HEK293T (cell line): ENCODE data around the gene NT5DC4.

Experiments
- CTCF ChIA-PET: fragments of 350-600 bp; formaldehyde crosslinking; extraction: SDS; loops from one replicate; lab custom pipeline; 2021; ENCODE audit warnings: antibody characterized with exemption, inconsistent platforms; lab: Yijun Ruan, JAX
- POLR2A ChIA-PET: fragments of 350-600 bp; formaldehyde crosslinking; extraction: SDS; loops from one replicate; lab custom pipeline; 2020; ENCODE audit warnings: antibody characterized with exemption, inconsistent platforms; lab: Yijun Ruan, JAX
- DNase-seq: peaks from one replicate; pipeline ENCODE4 v3.0.0; 2012; ENCODE audit warnings: mixed read lengths; ENCODE audit errors: extremely low spot score
- ARNT ChIP-seq: fragments of 450-650 bp; IDR thresholded peaks from 2 replicates; pipeline ENCODE4 v1.6.1; 2017; ENCODE audit warnings: mild to moderate bottlenecking
- BHLHE40 ChIP-seq: fragments of 450-650 bp; IDR thresholded peaks from 2 replicates; pipeline ENCODE4 v1.6.1; 2016; ENCODE audit warnings: mild to moderate bottlenecking, moderate library complexity, borderline replicate concordance
- CTBP1 ChIP-seq: fragments of 450-650 bp; IDR thresholded peaks from 2 replicates; pipeline ENCODE4 v1.6.1; 2016; ENCODE audit warnings: borderline replicate concordance
- ELF4 ChIP-seq: fragments of 450-650 bp; IDR thresholded peaks from 2 replicates; pipeline ENCODE4 v1.6.1; 2017; ENCODE audit warnings: antibody characterized with exemption
- FOXA1 ChIP-seq: fragments of 450-650 bp; IDR thresholded peaks from 2 replicates; pipeline ENCODE4 v1.6.1; 2016; ENCODE audit warnings: mild to moderate bottlenecking
- FOXM1 ChIP-seq: fragments of 450-650 bp; IDR thresholded peaks from 2 replicates; pipeline ENCODE4 v1.6.1; 2017; ENCODE audit warnings: mild to moderate bottlenecking, borderline replicate concordance
- HDGF ChIP-seq: fragments of 450-650 bp; IDR thresholded peaks from 2 replicates; pipeline ENCODE4 v1.6.1; 2017; ENCODE audit warnings: antibody characterized with exemption, borderline replicate concordance
- L3MBTL2 ChIP-seq: fragments of 450-650 bp; conservative IDR thresholded peaks from 2 replicates; pipeline ENCODE4 v1.6.1; 2016; ENCODE audit warnings: mild to moderate bottlenecking
- LEF1 ChIP-seq: fragments of 450-650 bp; IDR thresholded peaks from 2 replicates; pipeline ENCODE4 v1.6.1; 2017; ENCODE audit warnings: mild to moderate bottlenecking, borderline replicate concordance
- NFRKB ChIP-seq: fragments of 450-650 bp; IDR thresholded peaks from 2 replicates; pipeline ENCODE4 v1.6.1; 2016; ENCODE audit warnings: mild to moderate bottlenecking, moderate library complexity
- PKNOX1 ChIP-seq: fragments of 450-650 bp; IDR thresholded peaks from 2 replicates; pipeline ENCODE4 v1.6.1; 2016
- SP1 ChIP-seq: fragments of 450-650 bp; IDR thresholded peaks from 2 replicates; pipeline ENCODE4 v1.6.1; 2017
- SUZ12 ChIP-seq: fragments of 450-650 bp; IDR thresholded peaks from 2 replicates; pipeline ENCODE4 v1.6.1; 2016; ENCODE audit warnings: mild to moderate bottlenecking
- TARDBP ChIP-seq: fragments of 450-650 bp; IDR thresholded peaks from 2 replicates; pipeline ENCODE4 v1.6.1; 2016
- ZNF384 ChIP-seq: fragments of 450-650 bp; IDR thresholded peaks from 2 replicates; pipeline ENCODE4 v1.6.1; 2016

NT5DC4 gene

DNA sequence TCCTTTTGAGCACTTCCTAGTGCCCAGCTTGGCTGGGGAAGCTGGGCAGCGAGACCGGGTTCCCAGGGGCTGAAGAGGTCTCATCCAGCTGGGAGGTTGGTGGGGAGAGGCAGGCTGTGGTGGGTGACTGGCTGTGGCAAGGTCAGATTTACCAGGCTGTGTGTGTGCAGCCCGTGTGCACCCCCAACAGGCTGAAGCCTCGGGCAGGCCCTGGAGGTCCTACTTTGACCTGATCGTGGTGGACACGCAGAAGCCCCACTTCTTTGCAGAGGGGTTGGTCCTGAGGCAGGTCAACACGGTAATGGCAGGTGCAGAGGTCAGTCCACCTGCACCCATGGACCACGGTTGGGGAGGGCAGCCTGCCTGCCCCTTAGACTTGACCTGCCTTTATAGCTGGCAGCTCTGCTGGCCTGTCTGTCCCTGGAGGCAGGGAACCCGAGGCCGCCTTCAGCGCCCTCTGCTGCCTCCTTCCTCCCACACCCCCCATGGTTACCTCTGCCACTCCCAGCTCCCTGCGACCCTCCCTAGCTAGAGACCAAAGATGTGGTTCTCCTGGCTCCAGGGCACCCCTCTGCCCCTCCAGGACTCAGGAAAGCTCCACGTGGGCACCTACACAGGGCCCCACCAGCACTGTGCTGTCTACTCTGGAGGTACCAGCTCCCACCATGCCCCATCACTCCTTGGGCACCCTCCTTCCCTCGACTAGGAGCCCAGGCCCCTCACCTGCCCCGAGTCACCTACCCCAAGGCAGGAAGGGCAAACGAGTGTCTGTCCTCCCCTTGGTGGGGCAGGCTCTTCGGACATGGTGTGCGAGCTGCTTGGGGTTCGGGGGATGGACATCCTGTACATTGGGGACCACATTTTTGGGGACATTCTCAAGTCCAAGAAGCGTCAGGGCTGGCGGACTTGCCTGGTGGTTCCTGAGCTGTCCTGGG, 4.0 kb downstream of the NT5DC4 start:
- ChIA-PET POLR2A (interaction anchor here (1.6 to 2.5 kb wide), 3 partner anchors 78 to 141 kb away, joined by 5 to 8 read pairs (median 5); partner anchors contain the start of genes CHCHD5 and SLC20A1), CTCF (interaction anchor here (0.5 to 4.9 kb wide), 11 partner anchors 12 to 160 kb away, joined by 3 to 92 read pairs (median 4); partner anchors contain the start of gene SLC20A1)
- TF ChIP-seq ELF4 (no peak), L3MBTL2 (no peak), FOXM1 (no peak), SP1 (no peak), HDGF (no peak), SUZ12 (no peak), CTBP1 (no peak), BHLHE40 (no peak), TARDBP (no peak), NFRKB (no peak), FOXA1 (no peak), PKNOX1 (no peak)
- peak; percentile 31 for DNase-seq

DNA sequence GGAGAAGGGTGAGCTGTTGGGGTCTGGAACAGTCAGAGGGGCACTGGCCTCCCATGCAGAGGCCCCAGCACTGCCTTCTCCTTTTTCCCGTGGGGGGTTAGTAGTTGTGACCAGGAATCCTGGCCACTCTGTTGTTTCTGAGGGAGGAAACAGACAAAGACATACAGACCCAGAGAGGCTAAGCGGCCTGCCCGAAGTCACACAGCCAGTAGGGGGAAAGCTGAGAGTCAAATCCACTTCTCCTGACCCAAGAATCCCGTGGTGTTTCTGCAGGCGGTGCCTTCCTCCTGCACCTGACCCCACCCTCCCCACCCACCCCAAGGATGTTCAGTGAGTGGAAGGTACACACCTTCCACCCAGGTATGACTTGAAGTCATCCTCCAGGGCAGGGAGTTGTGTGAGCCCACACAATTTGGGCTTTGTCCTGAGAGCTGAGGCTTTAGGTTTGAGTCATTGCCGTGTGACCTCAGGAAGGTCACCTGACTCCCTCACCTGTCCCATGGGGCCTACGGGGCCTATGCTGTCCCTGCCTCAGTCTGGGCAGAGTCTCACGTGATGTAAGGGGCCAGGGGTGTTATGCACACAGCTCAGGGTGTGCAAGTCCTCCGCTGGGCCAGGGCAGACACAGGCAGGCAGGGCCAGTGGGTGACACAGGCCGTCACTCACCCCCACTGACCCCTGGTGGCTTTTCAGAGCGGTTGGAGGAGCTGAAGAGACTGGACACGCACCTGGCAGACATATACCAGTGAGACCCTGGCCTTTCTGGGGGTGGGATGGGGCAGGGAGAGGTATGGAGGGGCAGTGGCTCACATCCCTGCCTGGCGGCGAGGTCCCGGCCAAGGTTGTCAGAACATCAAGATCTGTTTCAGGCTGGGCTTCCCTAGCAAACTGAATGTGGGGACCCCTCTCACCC, 5.0 kb downstream of the NT5DC4 start:
- CTCF ChIA-PET = interaction anchor here (0.5 to 4.9 kb wide), 9 partner anchors 13 to 159 kb away, joined by 3 to 92 read pairs (median 4); partner anchors contain the start of gene SLC20A1
- no peak for DNase-seq
- TF ChIP-seq BHLHE40 (no peak), HDGF (no peak), SUZ12 (no peak), FOXM1 (no peak)
- POLR2A ChIA-PET = interaction anchor here (1.6 to 2.5 kb wide), 3 partner anchors 79 to 142 kb away, joined by 5 to 8 read pairs (median 5); partner anchors contain the start of genes CHCHD5 and SLC20A1

- ChIA-PET CTCF (interaction anchor here (0.6 to 4.9 kb wide), 9 partner anchors 11 to 215 kb away, joined by 3 to 92 read pairs (median 5); partner anchors contain the start of gene SLC20A1), POLR2A (interaction anchor here (1.0 to 1.1 kb wide), 2 partner anchors 142 to 144 kb away, joined by 4 to 5 read pairs; no protein-coding TSS in a partner anchor)
- TF ChIP-seq HDGF (0 out of 2 replicates have a peak, but pooled peaks have one; percentile 48), ELF4 (no peak)
- DNase-seq = peak; percentile 92
Observed at GRCh38 chr2:112726487-112727190, 5.8 kb downstream of the NT5DC4 start.

DNA sequence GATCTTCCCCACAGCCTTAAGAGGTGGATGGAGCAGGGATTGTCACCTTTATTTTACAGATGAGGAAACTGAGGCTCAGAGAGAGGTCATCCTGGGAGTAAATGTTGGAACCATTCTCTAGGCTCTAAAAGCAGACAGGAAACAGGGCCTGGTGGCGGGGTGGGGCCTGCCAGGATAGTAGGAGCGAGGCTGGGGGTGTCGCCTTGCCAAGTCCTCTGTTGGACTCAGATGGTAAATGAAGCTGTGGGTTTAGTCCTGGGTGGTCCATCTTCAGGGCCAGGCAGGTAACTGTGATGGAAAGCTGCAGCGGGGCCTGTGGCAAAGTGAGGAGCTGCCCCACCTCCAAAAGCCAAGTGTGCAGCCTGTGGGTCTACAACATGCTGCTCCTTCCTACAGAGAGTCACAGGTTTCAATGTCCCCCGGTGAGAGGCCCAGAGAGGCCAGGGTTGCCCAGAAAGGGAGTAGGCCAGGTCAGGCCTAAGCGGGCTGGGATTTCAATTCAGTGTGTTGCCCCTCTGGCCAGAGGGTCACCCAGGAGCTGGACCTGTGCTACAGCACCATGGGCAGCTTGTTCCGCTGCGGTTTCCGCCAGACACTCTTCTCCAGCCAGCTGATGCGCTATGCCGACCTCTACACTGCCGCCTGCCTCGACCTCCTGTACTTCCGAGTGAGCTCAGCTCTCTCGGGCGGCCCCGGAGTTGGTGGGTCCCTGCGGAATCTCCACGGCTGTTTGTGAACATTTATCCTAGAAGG, 6.6 kb downstream of the NT5DC4 start:
- ChIA-PET POLR2A (interaction anchor here (1.0 to 1.1 kb wide), 2 partner anchors 142 to 144 kb away, joined by 4 to 5 read pairs; no protein-coding TSS in a partner anchor), CTCF (interaction anchor here (0.6 to 4.9 kb wide), 11 partner anchors 10 to 215 kb away, joined by 3 to 92 read pairs (median 5); partner anchors contain the start of gene SLC20A1)
- DNase-seq = no peak
- TF ChIP-seq SP1 (no peak), L3MBTL2 (no peak), ZNF384 (no peak), PKNOX1 (no peak), BHLHE40 (no peak), FOXM1 (no peak), ARNT (no peak), FOXA1 (no peak), HDGF (no peak), CTBP1 (no peak)

DNA sequence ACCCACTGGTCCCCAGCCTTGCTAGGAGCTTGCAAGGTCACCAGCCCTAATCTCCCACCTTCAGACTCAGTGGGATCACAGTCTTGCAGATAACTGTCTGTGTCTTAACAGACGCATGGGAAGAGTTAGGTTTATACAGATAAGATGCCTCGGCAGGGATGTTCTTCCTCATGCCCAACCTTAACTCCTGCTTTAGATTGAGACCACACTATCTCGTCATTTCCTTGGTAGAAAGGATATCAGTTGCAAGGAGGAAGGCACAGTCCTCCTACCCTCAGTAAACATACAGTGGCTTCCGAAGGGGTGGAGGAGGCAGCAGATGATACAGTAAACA, 7.2 kb downstream of the NT5DC4 start:
- TF ChIP-seq LEF1 (no peak), ELF4 (no peak), PKNOX1 (no peak), ARNT (no peak), TARDBP (no peak)
- POLR2A ChIA-PET = no interaction called here
- DNase-seq = no peak
- CTCF ChIA-PET = interaction anchor here (0.6 to 4.9 kb wide), 9 partner anchors 13 to 214 kb away, joined by 3 to 92 read pairs (median 6); partner anchors contain the start of gene SLC20A1
